GM10266 (cell line): ENCODE results near the gene METTL15.

ENCODE experiments used
- DNase-seq: peaks from one replicate; pipeline ENCODE4 v3.0.0; 2012; ENCODE audit errors: extremely low spot score
- CTCF ChIP-seq: IDR thresholded peaks from 2 replicates; pipeline ENCODE4 v1.5.1; 2012; ENCODE audit warnings: mild to moderate bottlenecking, low read depth; ENCODE audit not compliant: control insufficient read depth, insufficient read depth; ENCODE audit errors: missing control alignments

Gene METTL15

GRCh38 chr11:28242596-28242995, 134.4 kb downstream of the METTL15 start:
- no peak for TF ChIP-seq CTCF
- no peak for DNase-seq

GRCh38 chr11:28243061-28243460, 134.9 kb downstream of the METTL15 start:
- TF ChIP-seq CTCF, result no peak
- DNase-seq, result no peak

GRCh38 chr11:28243581-28243980, 135.4 kb downstream of the METTL15 start:
- no peak for TF ChIP-seq CTCF
- DNase-seq, result no peak

- no peak for TF ChIP-seq CTCF
- no peak for DNase-seq
These were observed 136.9 kb downstream of the METTL15 start for GRCh38 chr11:28245131-28245530.

GRCh38 chr11:28250192-28250591, 142.0 kb downstream of the METTL15 start:
- no peak for TF ChIP-seq CTCF

GRCh38 chr11:28251257-28251656, 143.1 kb downstream of the METTL15 start:
- no peak for DNase-seq
- no peak for TF ChIP-seq CTCF

More at GRCh38 chr11:28250192-28250591, 142.0 kb downstream of the METTL15 start:
- DNase-seq, result no peak

GRCh38 chr11:28257761-28258160, 149.6 kb downstream of the METTL15 start:
- no peak for DNase-seq
- no peak for TF ChIP-seq CTCF
